Activated effector memory CD4-positive, alpha-beta T cell treated with Interleukin-2 at 50 U/mL for 16 hours (primary cell): ENCODE results near the gene PDE10A.

ENCODE experiments used
- DNase-seq: peaks from one replicate; pipeline ENCODE4 v3.0.0-alpha.2; 2020

The PDE10A gene

DNA sequence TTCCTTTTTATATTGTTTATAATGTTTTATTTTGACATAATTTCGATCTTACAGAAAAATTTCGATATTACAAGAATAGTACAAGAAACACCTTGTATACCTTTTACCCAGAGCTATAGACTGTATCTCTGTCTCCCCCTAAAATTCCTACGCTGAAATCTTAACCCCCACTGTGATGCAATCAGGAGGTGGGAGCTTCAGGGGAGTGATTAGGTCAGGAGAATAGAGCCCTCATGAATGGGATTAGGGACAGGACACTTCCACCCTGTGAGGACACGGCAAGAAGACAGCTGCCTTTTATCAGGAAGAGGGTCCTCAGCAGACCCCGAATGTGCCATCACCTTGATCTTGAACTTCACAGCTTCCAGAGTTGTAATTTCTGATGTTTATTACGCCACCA lies 204.9 kb downstream of the PDE10A start:
- DNase-seq = no peak

DNA sequence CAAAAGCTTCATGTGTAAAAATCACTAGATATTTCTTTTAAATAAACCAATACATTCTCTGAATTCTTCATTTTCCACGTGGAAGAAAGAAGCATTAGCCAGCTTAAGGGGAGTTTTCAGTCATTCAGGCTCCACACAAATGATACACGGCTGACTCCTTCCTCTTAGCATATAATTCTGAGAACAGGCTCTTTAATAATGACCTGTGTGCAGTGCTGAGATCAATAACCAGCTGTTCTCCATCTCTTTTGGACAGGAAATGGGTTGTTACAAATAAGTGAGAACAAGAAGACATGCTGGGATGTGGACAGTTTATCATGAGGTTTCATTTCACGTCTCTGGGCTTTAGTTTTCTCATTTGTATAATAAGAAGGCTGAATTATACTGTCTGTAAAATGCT lies 206.8 kb downstream of the PDE10A start:
- DNase-seq = no peak

DNA sequence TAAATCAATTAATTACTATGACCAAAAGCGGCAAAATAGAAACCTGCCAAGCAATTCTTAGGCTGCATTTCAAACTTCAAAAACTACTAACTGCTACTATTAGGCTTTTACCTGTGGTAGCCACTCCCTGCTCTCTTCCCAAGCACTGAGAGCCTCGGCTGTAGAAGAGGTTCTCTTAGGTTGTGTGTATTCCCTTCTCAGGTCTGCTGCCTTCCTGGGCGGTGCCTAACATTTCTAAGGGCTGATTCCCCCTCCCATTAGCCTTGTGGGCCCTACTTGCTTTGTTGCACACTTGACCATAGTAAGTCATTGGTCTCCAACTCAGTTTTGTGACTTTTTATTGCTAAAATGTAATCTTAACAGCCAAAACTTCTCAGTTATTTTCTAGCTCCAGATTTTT lies 207.6 kb downstream of the PDE10A start:
- DNase-seq = no peak

DNA sequence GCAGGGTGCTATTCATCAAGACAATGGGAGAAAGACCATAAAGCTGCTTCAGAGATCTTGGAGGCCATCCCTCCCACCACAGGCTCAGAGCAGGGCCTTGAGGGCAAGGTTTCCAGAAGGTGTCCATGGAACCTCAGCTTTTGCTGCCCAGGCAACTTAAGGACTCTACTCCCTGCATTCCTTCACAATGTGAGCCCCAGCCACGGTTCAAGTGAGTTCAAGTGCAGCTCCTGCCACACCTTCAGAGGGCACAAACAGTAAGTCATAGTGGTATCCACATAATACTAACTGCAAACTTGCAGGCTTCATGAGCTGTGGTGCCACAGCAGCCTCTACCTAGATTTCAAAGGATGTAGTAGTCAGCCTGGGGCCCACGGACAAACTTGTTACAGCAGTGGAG lies 209.6 kb downstream of the PDE10A start:
- DNase-seq = no peak

DNA sequence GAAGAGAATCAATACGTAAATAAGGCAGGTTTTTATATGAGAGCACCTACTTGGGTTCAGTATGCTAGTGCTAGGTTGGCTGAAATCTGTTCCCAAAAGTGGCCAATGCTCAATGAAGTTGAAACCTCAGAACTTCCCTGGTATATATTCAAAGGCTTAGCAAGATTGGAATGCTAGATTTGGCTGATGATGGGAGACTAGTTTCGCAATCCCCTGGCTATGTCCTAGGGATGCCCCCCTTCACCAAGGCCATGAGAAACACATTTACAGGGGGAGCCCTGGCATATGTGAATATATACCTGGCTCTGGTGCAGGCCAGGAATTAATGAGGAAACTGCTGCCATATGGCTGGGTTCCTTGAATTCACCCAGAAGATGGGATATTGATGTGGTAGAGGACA lies 211.2 kb downstream of the PDE10A start:
- DNase-seq = no peak

DNA sequence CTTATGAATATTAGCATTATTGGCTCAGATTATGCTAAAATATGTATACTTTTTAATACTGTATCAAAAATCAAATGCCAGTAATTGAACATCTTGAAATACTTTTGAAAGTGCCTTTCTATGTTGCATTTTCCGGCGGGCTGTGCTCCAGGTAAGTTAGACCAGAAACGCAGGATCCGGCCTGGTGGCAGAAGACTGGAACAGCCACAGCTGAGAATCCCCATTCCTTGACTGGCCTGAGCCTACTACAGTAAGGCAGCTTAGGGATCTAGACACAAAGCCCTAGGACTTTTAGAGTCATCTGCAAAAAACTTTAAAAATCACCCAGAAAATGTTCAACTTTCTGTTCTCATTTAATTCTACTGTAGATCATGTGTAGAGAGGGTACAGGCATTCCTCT lies 214.8 kb downstream of the PDE10A start:
- no peak for DNase-seq

DNA sequence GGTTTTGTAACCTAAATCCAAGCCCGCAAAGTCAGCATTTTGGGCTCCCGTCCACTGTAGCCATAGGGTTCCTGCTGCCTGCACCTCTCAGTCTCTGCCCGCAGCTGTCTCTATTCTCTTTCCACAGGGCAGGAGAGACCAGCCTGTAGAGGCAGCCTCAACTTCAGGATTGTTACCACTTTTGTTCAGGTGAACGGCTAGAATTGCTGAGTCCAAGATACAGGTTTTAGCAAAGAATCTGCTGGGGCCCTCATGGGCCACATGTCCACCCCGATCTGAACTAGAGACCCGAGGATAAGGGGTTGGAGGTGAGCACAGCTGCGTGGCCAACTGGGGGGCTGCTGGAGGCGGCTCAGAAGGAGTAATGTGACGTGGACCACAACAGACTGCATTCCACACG lies 215.9 kb downstream of the PDE10A start:
- no peak for DNase-seq

DNA sequence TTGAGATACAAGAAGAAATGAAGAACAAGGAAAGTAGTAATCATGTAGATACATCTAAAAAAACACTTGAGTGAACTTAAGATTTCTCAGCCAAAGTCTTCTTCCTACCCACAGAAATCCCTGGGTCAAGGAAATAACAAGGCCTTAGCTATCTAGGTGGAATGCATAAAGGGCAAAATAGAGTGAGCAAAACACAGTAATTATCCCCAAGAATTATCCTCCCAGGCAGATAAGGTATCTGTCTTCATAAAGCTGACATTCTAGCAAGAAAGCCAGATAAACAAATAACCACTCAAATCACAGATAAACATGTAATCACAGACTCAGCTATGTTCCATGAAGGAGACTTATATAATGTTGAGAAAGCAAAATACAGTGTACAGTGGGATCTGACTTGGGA lies 216.7 kb downstream of the PDE10A start:
- DNase-seq = no peak

DNA sequence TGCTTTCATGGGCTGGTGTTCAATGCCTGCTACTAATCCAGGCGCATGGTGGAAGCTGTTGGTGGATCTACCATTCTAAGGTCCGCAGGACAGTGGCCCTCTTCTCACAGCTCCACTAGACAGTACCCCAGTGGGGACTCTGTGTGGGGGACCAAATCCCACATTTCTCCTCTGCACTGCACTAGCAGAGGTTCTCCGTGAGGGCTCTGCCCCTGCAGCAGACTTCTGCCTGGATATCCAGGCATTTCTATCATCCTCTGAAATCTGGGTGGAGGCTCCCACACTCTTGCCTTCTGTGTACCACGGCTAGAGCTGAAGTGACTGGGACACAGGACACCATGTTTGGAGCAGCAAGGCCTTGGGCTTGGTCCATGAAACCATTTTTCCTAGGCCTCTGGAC lies 219.6 kb downstream of the PDE10A start:
- no peak for DNase-seq

DNA sequence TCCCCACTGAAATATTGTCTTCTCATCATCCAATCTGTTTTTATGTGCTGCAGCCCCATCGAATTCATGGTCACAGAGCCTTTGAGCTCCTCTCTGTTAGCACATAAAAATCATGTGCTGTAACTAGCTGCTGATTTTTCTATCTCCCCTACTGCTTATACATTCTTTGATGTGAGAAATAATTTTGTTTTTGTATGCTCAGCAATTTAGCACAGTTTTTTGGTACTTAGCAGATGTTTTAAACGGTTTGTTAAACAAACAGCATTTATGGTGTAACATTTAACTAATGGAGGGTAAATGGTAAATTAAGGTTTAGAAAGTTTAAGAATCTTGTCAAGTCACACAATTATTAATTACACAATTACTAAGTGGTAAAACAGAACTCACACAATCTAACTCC lies 221.9 kb downstream of the PDE10A start:
- DNase-seq = no peak

DNA sequence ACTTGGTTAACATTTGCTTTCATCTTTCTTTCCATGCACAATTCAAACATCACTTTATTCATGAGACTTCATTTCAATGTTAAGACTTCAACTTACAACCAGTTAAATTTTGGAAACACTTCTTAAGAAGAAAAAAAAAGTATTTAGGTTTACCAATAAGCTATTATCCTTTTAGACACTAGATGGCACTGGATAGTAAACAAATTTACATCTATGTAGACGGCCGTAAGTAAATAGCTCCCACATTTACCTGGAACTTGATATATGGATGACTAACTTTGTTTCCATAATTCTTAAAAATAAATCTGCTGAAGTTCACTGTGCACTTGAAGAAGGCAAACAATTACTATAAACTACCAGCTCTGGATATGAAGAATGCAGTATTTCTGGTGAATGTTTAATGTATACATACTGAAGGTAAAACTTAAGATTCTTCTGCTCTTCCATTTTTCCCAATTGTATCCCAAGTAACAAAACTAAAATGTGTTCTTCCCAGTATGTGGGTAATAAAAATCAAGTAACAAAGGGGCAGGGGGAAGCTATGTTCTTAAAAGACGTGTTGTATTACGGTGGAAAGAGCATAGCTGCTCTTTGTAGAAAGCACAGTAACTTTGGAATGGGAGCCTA lies 223.0 kb downstream of the PDE10A start:
- no peak for DNase-seq

DNA sequence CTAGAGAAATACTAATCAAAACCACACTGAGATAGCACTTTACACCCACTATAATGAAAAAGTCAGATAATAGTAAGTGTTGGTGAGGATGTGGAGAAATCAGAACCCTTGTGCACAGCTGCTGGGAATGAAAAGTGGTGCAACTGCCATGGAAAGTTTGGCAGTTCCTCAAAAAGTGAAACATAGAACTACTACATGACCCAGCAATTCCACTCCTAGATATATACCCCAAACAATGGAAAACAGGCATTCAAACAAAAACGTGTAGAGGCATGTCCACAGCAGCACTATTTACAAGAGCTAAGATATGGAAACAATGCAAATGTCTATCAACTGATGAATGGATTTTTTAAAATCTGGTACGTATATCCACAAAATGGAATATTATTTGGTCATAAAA lies 236.1 kb downstream of the PDE10A start:
- no peak for DNase-seq

DNA sequence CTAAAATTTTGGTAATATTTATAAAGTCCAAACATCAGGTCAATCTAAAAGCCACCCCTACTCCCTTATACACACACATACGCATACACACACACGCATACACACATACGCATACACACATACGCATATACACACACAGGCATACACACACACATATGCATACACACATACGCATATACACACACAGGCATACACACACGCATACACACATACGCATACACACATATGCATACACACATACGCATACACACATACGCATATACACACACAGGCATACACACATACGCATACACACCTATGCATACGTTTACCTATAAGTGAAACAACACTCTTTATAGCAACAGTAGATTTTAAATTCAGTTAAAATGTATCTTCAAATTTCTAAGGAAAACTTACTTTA lies 240.8 kb downstream of the PDE10A start:
- no peak for DNase-seq

DNA sequence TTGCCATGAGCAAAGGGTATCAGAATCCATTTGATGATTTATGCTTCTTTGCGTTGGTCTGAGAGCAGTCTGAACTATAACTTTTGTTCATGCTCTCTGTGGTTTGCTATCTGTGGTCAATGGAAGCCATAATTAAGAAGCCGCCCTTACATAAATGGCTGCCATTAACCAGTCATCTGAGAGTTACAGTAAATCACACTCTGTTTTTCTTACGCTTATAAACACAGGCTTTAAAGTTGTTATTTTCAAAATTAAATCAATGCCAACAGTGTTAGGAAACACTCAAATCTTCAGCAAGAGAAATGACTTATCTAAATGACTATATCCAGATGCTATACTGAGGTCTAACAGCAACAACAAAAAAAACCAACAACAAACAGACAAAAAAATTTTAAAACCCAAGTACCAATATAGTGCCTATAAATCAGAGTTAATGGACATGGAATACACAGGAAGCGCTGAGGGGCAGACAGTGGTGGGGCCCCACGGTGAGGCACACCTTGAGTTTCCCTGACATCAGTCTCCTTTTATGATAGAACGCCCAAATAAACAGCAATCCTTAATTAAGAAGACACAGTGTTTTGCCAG lies 245.7 kb downstream of the PDE10A start:
- DNase-seq = no peak

DNA sequence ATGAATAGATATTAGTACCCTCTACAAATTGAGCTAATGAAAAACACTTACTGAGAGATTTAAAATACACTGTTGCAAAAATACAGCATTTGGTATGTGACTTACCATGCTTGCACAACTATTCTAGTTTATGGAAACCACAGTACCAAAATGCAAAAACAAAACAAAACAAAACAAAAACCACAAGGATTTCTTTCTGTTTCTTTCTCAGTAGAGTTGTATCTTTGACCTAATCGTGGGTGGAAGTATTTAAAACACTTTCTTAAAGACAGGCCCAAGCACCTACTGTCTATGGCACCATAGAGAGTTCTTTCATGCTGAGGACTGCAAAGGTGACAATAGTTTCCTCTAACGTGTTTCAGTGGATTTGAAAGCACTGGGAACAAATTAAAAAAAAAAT lies 258.3 kb downstream of the PDE10A start:
- no peak for DNase-seq

DNA sequence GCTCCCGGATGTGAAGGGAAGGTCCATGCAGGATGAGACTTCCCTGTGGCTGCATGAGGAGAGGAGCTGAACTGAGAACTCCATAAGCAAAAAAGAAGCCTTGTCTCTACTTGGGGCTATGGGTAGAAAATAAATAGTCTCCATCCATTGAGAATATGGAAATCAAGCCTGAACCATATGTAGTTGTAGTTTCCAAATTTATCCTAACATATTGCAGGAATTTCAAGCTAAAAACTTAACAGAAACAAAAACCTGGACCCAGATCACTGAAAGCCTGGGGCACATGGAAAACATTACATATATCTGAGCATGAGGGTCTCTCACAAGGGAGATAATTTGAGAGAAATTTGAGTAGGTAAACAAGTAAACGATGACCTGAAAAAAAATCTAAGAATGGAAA lies 258.7 kb downstream of the PDE10A start:
- no peak for DNase-seq

DNA sequence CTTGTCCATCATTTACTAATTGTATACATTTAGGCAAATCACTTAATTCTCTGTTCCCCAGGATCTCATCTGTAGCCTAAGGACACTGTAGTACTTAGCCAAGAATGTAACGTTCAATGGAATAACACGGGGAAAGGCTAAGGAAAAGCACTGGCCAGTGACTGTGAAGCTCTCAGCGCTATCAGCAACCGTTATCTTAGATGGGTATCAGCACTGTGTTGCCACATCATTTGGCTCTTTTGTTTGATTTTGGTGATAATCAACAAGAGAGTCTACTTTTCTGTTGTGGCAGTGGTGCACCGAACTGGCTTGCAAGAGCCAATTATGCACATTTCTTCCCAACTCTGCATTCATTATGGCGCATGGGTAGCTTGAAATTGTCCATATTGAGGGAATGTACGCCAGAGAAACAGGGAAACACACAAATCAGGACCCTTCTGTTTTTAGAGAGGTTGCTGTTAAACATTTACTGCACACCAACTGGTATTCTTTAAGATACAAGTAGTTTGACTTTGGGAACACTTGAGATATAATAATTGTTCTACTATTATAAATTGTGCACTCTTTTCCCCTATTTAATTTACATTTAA lies 259.9 kb downstream of the PDE10A start:
- DNase-seq = no peak

DNA sequence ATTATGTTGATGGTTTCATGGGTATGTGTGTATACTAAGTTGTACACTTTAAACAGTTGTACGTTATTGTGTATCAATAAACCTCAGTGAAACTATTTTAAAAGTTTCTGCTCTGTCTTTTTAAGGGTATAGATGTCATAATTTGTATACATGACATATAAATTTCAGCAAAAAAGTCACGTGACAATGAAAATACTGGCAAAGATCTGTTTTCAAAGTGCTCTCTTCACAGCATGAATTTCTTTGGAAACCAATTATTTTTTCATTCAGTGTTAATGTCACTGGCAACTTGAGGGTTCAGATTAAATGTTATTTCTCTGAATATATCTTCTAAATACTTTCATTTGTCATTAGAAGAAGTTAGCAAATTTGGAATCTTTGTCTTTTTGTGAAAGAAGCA lies 261.9 kb downstream of the PDE10A start:
- DNase-seq = no peak

DNA sequence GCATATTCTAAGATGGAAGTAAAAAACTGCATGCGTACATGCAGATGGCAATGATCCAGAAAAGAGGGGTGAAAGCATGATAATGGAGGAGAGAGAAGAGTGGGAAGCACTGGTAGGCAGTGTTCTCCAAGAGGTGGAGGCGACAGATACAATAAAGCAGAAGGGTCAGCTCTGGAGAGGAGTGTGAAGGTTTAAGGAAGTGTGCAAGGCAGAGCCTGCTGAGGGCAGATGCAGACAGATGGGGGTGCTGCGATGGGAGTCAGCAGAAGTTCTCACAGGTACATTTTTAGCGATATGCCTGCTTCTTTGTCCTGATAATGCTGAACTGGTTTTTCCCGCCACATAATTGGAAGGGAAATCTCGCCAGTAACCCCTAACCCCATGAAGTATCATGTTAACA lies 272.6 kb downstream of the PDE10A start:
- DNase-seq = no peak

DNA sequence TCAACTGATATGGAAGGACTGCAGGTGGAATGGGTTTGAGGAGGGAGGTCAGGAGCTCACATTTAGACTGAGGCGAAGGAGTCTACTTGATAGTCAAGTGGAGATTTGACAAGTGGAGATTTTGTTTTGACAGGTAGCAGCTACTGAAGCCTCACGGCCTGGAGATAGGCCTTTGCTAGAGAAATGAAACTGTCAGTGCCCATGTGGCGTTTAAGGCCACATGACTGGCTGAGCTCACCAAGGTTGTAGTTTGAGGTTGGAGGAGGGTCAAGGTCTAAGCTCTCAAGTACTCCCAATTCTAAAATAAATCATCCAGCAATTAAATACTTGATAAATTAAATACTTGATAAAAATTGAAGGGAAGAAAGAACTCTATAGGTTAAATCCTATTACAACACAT lies 273.5 kb downstream of the PDE10A start:
- no peak for DNase-seq

DNA sequence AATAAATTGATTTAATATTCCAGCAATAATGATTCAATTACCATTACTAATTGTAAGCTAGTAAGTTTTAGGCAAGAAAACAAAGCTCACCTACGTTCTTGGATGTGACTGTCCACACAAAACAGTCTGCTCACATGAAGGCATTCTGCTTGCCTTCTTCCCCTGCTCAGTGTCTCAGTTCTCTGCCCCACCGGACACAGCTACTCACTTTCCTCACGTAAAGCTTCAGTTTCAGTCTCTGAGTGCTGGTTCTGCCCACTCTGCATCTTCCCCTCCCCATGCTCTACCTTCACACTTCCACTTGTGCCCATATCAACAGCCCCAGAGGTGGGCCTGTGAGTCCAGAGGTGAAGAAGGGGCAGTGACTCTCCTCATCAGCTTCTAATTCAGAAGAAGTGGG lies 279.7 kb downstream of the PDE10A start:
- DNase-seq = no peak

DNA sequence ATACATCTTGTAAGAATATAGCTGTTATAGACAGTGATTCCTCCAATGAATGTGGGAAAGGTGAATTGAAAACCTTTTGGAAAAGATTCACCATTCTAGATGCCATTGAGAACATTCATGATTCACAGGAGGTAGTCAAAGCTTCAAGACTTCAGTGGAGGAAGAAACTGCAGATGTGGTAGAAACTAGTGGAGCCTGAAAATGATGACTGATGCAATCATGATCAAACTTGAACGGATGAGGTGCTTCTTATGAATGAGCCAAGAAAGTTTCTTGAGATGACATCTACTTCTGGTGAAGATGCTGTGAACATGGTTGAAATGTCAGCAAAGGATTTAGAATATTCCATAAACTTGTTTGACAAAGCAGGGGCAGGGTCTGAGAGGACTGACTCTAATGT lies 286.9 kb downstream of the PDE10A start:
- no peak for DNase-seq

DNA sequence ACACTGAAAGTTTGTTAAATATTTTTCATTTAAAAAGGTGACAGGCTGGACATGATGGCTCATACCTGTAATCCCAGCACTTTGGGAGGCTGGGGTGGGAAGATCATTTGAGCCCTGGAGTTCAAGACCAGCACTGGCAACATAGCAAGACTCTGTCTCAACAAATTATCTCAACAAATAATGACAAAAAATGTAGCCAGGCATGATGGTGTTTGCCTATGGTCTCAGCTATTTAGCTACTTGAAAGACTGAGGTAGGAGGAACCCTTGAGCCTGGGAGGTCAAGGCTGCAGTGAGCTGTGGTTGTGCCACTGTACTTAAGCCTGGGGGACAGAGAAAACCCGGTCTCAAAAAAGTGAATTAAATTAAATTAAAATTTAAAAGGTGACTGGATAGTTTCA lies 297.7 kb downstream of the PDE10A start:
- DNase-seq = no peak

DNA sequence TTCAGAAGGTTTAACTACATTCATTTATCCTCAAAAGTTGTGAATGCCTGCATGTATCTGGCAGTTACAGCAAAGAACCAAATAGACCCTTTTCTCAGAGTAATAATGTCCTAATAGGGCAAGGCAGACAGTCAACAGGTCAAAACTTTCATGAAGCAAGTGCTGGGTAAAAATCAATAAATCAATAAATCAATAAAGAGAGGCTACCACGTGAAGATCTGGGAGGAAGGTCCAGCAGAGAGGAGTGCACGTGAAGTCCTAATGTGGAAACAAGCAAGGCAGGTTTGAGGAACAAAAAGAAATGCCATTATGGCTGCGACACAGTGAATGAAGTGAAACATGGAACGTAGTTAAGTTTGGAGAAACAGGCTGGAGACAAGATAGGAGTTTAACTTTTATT lies 317.3 kb downstream of the PDE10A start:
- no peak for DNase-seq

DNA sequence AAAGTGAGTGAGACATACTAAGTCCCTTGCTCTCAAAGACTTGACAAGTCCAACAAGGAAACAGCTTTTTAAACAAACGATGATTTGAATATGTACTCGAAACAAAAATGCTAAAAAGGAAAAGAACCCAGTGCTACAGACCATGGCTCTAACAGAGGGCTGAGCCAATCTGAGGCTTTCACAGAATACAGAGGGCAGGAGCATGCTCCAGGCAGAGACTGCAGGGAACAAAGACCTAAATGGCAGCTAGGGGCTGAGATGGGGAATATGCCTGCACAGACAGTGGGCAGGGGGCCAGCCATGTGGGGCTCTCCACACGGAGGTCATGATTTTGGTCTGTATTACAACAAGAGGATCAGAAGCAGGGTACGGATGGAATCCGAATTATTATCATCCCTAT lies 322.5 kb downstream of the PDE10A start:
- DNase-seq = no peak
